ENCODE results near the gene TOMT. TPM values are rescaled to one million over a fixed set of nuclear protein-coding genes. Genes with fewer than 3 reads are reported as not detected.
"Not testable (repeated sequence)": the region's sequence is repeated elsewhere in the genome, so short reads cannot be mapped to it uniquely, and the experiment has no call there.

The TOMT gene
- polyA plus RNA-seq, 4 donors = not detected

GRCh38 chr11:72136684-72137262, 31.0 kb downstream of the TOMT start:
- H3K27me3 ChIP-seq (ENCODE audit: control insufficient read depth in 3 of 3, insufficient read depth in 3 of 3, low read length in 3 of 3) = no peaks in the 10 kb centered on the region
- no peaks in the 10 kb centered on the region for H3K4me1 ChIP-seq (ENCODE audit: control insufficient read depth in 3 of 3, insufficient read depth in 2 of 3, low read depth in 1 of 3, low read length in 2 of 3)
- H3K4me3 ChIP-seq (ENCODE audit: low read depth in 1 of 3, low read length in 3 of 3) = no peak overlapping the region
- DNase-seq (peak in 1 of 2 donors; percentile 49), FAIRE-seq (no peak)
- H3K36me3 ChIP-seq (ENCODE audit: control insufficient read depth in 3 of 3, insufficient read depth in 2 of 3, low read depth in 1 of 3, low read length in 3 of 3) = no peaks in the 10 kb centered on the region
- 74 to 89% (median 85%) methylated on average over 4 of the region's 4 CpGs for WGBS, 3 donors
- no peak overlapping the region for H3K27ac ChIP-seq (ENCODE audit: low read depth in 1 of 3, low read length in 2 of 3)
- H3K9me3 ChIP-seq (ENCODE audit: control insufficient read depth in 2 of 2, insufficient read depth in 1 of 2, low read depth in 1 of 2, low read length in 1 of 2) = no peaks in the 10 kb centered on the region

GRCh38 chr11:72138821-72139390, 33.2 kb downstream of the TOMT start:
- Histone ChIP-seq H3K9me3 (ENCODE audit: control insufficient read depth in 2 of 2, insufficient read depth in 1 of 2, low read depth in 1 of 2, low read length in 1 of 2) (no peaks in the 10 kb centered on the region), H3K27me3 (ENCODE audit: control insufficient read depth in 3 of 3, insufficient read depth in 3 of 3, low read length in 3 of 3) (no peaks in the 10 kb centered on the region), H3K27ac (ENCODE audit: low read depth in 1 of 3, low read length in 2 of 3) (no peak overlapping the region), H3K36me3 (ENCODE audit: control insufficient read depth in 3 of 3, insufficient read depth in 2 of 3, low read depth in 1 of 3, low read length in 3 of 3) (no peaks in the 10 kb centered on the region), H3K4me3 (ENCODE audit: low read depth in 1 of 3, low read length in 3 of 3) (no peak overlapping the region), H3K4me1 (ENCODE audit: control insufficient read depth in 3 of 3, insufficient read depth in 2 of 3, low read depth in 1 of 3, low read length in 2 of 3) (no peaks in the 10 kb centered on the region)
- DNase-seq (peak in 1 of 2 donors; percentile 19), FAIRE-seq (no peak)
- WGBS, 3 donors = 67 to 78% (median 68%) methylated on average over 12 of the region's 12 CpGs

- Histone ChIP-seq H3K27ac (ENCODE audit: low read depth in 1 of 3, low read length in 2 of 3) (no peak overlapping the region), H3K27me3 (ENCODE audit: control insufficient read depth in 3 of 3, insufficient read depth in 3 of 3, low read length in 3 of 3) (no peaks in the 10 kb centered on the region), H3K36me3 (ENCODE audit: control insufficient read depth in 3 of 3, insufficient read depth in 2 of 3, low read depth in 1 of 3, low read length in 3 of 3) (no peaks in the 10 kb centered on the region), H3K9me3 (ENCODE audit: control insufficient read depth in 2 of 2, insufficient read depth in 1 of 2, low read depth in 1 of 2, low read length in 1 of 2) (no peaks in the 10 kb centered on the region), H3K4me1 (ENCODE audit: control insufficient read depth in 3 of 3, insufficient read depth in 2 of 3, low read depth in 1 of 3, low read length in 2 of 3) (no peaks in the 10 kb centered on the region), H3K4me3 (ENCODE audit: low read depth in 1 of 3, low read length in 3 of 3) (no peak overlapping the region)
- DNase-seq (no peak), FAIRE-seq (no peak)
- WGBS, 3 donors = 84 to 93% (median 92%) methylated on average over 10 to 11 of the region's 11 CpGs
Observed at GRCh38 chr11:72139500-72139899, 33.8 kb downstream of the TOMT start.

GRCh38 chr11:72140661-72141060, 34.9 kb downstream of the TOMT start:
- DNase-seq (no peak), FAIRE-seq (no peak)
- H3K27ac ChIP-seq (ENCODE audit: low read depth in 1 of 3, low read length in 2 of 3) = no peak overlapping the region
- 88 to 100% (median 96%) methylated on average over 2 of the region's 2 CpGs for WGBS, 3 donors
- H3K4me3 ChIP-seq (ENCODE audit: low read depth in 1 of 3, low read length in 3 of 3) = no peak overlapping the region
- no peaks in the 10 kb centered on the region for H3K36me3 ChIP-seq (ENCODE audit: control insufficient read depth in 3 of 3, insufficient read depth in 2 of 3, low read depth in 1 of 3, low read length in 3 of 3)
- H3K4me1 ChIP-seq (ENCODE audit: control insufficient read depth in 3 of 3, insufficient read depth in 2 of 3, low read depth in 1 of 3, low read length in 2 of 3) = no peaks in the 10 kb centered on the region
- no peaks in the 10 kb centered on the region for H3K9me3 ChIP-seq (ENCODE audit: control insufficient read depth in 2 of 2, insufficient read depth in 1 of 2, low read depth in 1 of 2, low read length in 1 of 2)
- no peaks in the 10 kb centered on the region for H3K27me3 ChIP-seq (ENCODE audit: control insufficient read depth in 3 of 3, insufficient read depth in 3 of 3, low read length in 3 of 3)

- FAIRE-seq = no peak
Observed at GRCh38 chr11:72141066-72141465, 35.3 kb downstream of the TOMT start.

GRCh38 chr11:72142086-72142485, 36.4 kb downstream of the TOMT start:
- H3K27me3 ChIP-seq (ENCODE audit: control insufficient read depth in 3 of 3, insufficient read depth in 3 of 3, low read length in 3 of 3); FAIRE-seq; DNase-seq; H3K4me3 ChIP-seq (ENCODE audit: low read depth in 1 of 3, low read length in 3 of 3); H3K36me3 ChIP-seq (ENCODE audit: control insufficient read depth in 3 of 3, insufficient read depth in 2 of 3, low read depth in 1 of 3, low read length in 3 of 3); H3K4me1 ChIP-seq (ENCODE audit: control insufficient read depth in 3 of 3, insufficient read depth in 2 of 3, low read depth in 1 of 3, low read length in 2 of 3); H3K9me3 ChIP-seq (ENCODE audit: control insufficient read depth in 2 of 2, insufficient read depth in 1 of 2, low read depth in 1 of 2, low read length in 1 of 2); H3K27ac ChIP-seq (ENCODE audit: low read depth in 1 of 3, low read length in 2 of 3): not testable (repeated sequence)
- WGBS, 3 donors = 42 to 83% methylated on average over 1 of the region's 1 CpG; no CpG with 5 or more reads in 1 of the 3 donors

More at GRCh38 chr11:72141066-72141465, 35.3 kb downstream of the TOMT start:
- no peak overlapping the region for H3K27ac ChIP-seq (ENCODE audit: low read depth in 1 of 3, low read length in 2 of 3)
- 73 to 75% (median 73%) methylated on average over 3 of the region's 3 CpGs for WGBS, 3 donors
- H3K27me3 ChIP-seq (ENCODE audit: control insufficient read depth in 3 of 3, insufficient read depth in 3 of 3, low read length in 3 of 3) = no peaks in the 10 kb centered on the region
- H3K4me3 ChIP-seq (ENCODE audit: low read depth in 1 of 3, low read length in 3 of 3) = no peak overlapping the region
- DNase-seq = no peak
- H3K36me3 ChIP-seq (ENCODE audit: control insufficient read depth in 3 of 3, insufficient read depth in 2 of 3, low read depth in 1 of 3, low read length in 3 of 3) = no peaks in the 10 kb centered on the region
- H3K4me1 ChIP-seq (ENCODE audit: control insufficient read depth in 3 of 3, insufficient read depth in 2 of 3, low read depth in 1 of 3, low read length in 2 of 3) = no peaks in the 10 kb centered on the region
- no peaks in the 10 kb centered on the region for H3K9me3 ChIP-seq (ENCODE audit: control insufficient read depth in 2 of 2, insufficient read depth in 1 of 2, low read depth in 1 of 2, low read length in 1 of 2)

- H3K4me1 ChIP-seq (ENCODE audit: control insufficient read depth in 3 of 3, insufficient read depth in 2 of 3, low read depth in 1 of 3, low read length in 2 of 3); H3K9me3 ChIP-seq (ENCODE audit: control insufficient read depth in 2 of 2, insufficient read depth in 1 of 2, low read depth in 1 of 2, low read length in 1 of 2); H3K4me3 ChIP-seq (ENCODE audit: low read depth in 1 of 3, low read length in 3 of 3); H3K27me3 ChIP-seq (ENCODE audit: control insufficient read depth in 3 of 3, insufficient read depth in 3 of 3, low read length in 3 of 3); DNase-seq; FAIRE-seq; H3K36me3 ChIP-seq (ENCODE audit: control insufficient read depth in 3 of 3, insufficient read depth in 2 of 3, low read depth in 1 of 3, low read length in 3 of 3); H3K27ac ChIP-seq (ENCODE audit: low read depth in 1 of 3, low read length in 2 of 3): not testable (repeated sequence)
- 40 to 73% (median 50%) methylated on average over 1 of the region's 1 CpG for WGBS, 3 donors
Observed at GRCh38 chr11:72142543-72142942, 36.8 kb downstream of the TOMT start.

- FAIRE-seq = no peak
Observed at GRCh38 chr11:72144807-72145565, 39.3 kb downstream of the TOMT start.

More at GRCh38 chr11:72144807-72145565, 39.3 kb downstream of the TOMT start:
- WGBS, 3 donors = 30 to 72% (median 58%) methylated on average over 4 of the region's 4 CpGs
- Histone ChIP-seq H3K27me3 (ENCODE audit: control insufficient read depth in 3 of 3, insufficient read depth in 3 of 3, low read length in 3 of 3) (no peaks in the 10 kb centered on the region), H3K4me3 (ENCODE audit: low read depth in 1 of 3, low read length in 3 of 3) (no peak overlapping the region), H3K27ac (ENCODE audit: low read depth in 1 of 3, low read length in 2 of 3) (no peak overlapping the region), H3K4me1 (ENCODE audit: control insufficient read depth in 3 of 3, insufficient read depth in 2 of 3, low read depth in 1 of 3, low read length in 2 of 3) (no peaks in the 10 kb centered on the region), H3K36me3 (ENCODE audit: control insufficient read depth in 3 of 3, insufficient read depth in 2 of 3, low read depth in 1 of 3, low read length in 3 of 3) (no peaks in the 10 kb centered on the region), H3K9me3 (ENCODE audit: control insufficient read depth in 2 of 2, insufficient read depth in 1 of 2, low read depth in 1 of 2, low read length in 1 of 2) (no peaks in the 10 kb centered on the region)
- DNase-seq = peak in 1 of 2 donors; percentile 32

Measured in small intestine (tissue), 7 donors.